WTC11 (cell line): ENCODE results near the gene CST9. TPM values are rescaled to one million over a fixed set of nuclear protein-coding genes. Genes with fewer than 3 reads are reported as not detected.

Experiments used
- ATAC-seq: fragments of 200-7000 bp; cut with Tn5 transposase; 2 replicates; pipeline ENCODE4 v1.10.0; 2021; ENCODE audit warnings: mild to moderate bottlenecking, moderate library complexity
- CTCF ChIA-PET: fragments of 300-600 bp; sonication (Branson Sonifier 250); formaldehyde crosslinking; loops from one replicate; lab custom pipeline; 2021; ENCODE audit warnings: antibody characterized with exemption; lab: Charles Lee
- POLR2A ChIA-PET: fragments of 350-600 bp; sonication (Branson Sonifier 250); formaldehyde crosslinking; loops from one replicate; lab custom pipeline; 2021; ENCODE audit warnings: antibody characterized with exemption; lab: Charles Lee
- DNase-seq: peaks from one replicate; pipeline ENCODE4 v3.0.0; 2021; ENCODE audit warnings: low spot score
- H3K27ac Mint-ChIP-seq: 2 replicates; pipeline ENCODE4 v1.8.0; 2021; ENCODE audit warnings: mixed read lengths
- H3K27me3 Mint-ChIP-seq: 2 replicates; pipeline ENCODE4 v1.8.0; 2021; ENCODE audit warnings: low read depth, mild to moderate bottlenecking, moderate library complexity, mixed read lengths
- H3K36me3 Mint-ChIP-seq: 2 replicates; pipeline ENCODE4 v1.8.0; 2021; ENCODE audit warnings: mixed read lengths
- H3K4me1 Mint-ChIP-seq: 2 replicates; pipeline ENCODE4 v1.8.0; 2022; ENCODE audit warnings: mixed read lengths
- H3K4me3 Mint-ChIP-seq: 2 replicates; pipeline ENCODE4 v1.8.0; 2021; ENCODE audit warnings: mild to moderate bottlenecking, moderate library complexity, mixed read lengths
- H3K9me3 Mint-ChIP-seq: 2 replicates; pipeline ENCODE4 v1.8.0; 2021; ENCODE audit warnings: mixed read lengths
- CREB1 ChIP-seq: sonication (generic); formaldehyde crosslinking; IDR thresholded peaks from 2 replicates; pipeline ENCODE4 v1.8.0; 2023; ENCODE audit warnings: mild to moderate bottlenecking, missing genetic modification reagents
- JUN ChIP-seq: sonication (generic); formaldehyde crosslinking; IDR thresholded peaks from 2 replicates; pipeline ENCODE4 v1.8.0; 2023; ENCODE audit warnings: mild to moderate bottlenecking, missing genetic modification reagents
- NFE2L1 ChIP-seq: sonication (generic); formaldehyde crosslinking; IDR thresholded peaks from 2 replicates; pipeline ENCODE4 v1.8.1; 2023; ENCODE audit warnings: missing genetic modification reagents
- PRRX2 ChIP-seq: fragments of 250-450 bp; sonication (Bioruptor Pico); IDR thresholded peaks from 2 replicates; pipeline ENCODE4 v1.8.0; 2021; ENCODE audit warnings: mild to moderate bottlenecking
- TP53 ChIP-seq: sonication (generic); formaldehyde crosslinking; IDR thresholded peaks from 2 replicates; pipeline ENCODE4 v1.8.1; 2023; ENCODE audit warnings: mild to moderate bottlenecking, missing genetic modification reagents
- ZNF121 ChIP-seq: sonication (generic); formaldehyde crosslinking; IDR thresholded peaks from 2 replicates; pipeline ENCODE4 v1.8.0; 2023; ENCODE audit warnings: missing genetic modification reagents
- ZNF416 ChIP-seq: fragments of 250-450 bp; sonication (Bioruptor Pico); IDR thresholded peaks from 2 replicates; pipeline ENCODE4 v1.9.0; 2021; ENCODE audit warnings: mild to moderate bottlenecking, inconsistent platforms
- total RNA-seq: library from RNA; stranded (reverse); gene quantifications from 3 replicates; pipeline ENCODE4 v1.2.3, GENCODE V29; 2021
- TF ChIP-seq, protein P1 (sequence below): sonication (generic); formaldehyde crosslinking; IDR thresholded peaks from 2 replicates; pipeline ENCODE4 v1.8.0; 2022; ENCODE audit warnings: mild to moderate bottlenecking, missing genetic modification reagents
- TF ChIP-seq, protein P2 (sequence below): sonication (generic); formaldehyde crosslinking; IDR thresholded peaks from 2 replicates; pipeline ENCODE4 v1.8.1; 2023; ENCODE audit warnings: mild to moderate bottlenecking, missing genetic modification reagents, borderline replicate concordance
- TF ChIP-seq, protein P3 (sequence below): sonication (generic); formaldehyde crosslinking; IDR thresholded peaks from 2 replicates; pipeline ENCODE4 v1.8.0; 2023; ENCODE audit warnings: mild to moderate bottlenecking, missing genetic modification reagents
- TF ChIP-seq, protein P4 (sequence below): fragments of 200-600 bp; IDR thresholded peaks from 2 replicates; pipeline ENCODE4 v1.8.0; 2022; ENCODE audit warnings: antibody characterized with exemption
- TF ChIP-seq, protein P5 (sequence below): sonication (generic); formaldehyde crosslinking; IDR thresholded peaks from 2 replicates; pipeline ENCODE4 v1.8.1; 2022; ENCODE audit warnings: mild to moderate bottlenecking, moderate library complexity, missing genetic modification reagents
- TF ChIP-seq, protein P6 (sequence below): sonication (generic); formaldehyde crosslinking; IDR thresholded peaks from 2 replicates; pipeline ENCODE4 v1.8.1; 2023; ENCODE audit warnings: mild to moderate bottlenecking, moderate library complexity, missing genetic modification reagents
- TF ChIP-seq, protein P7 (sequence below): fragments of 250-450 bp; sonication (Bioruptor Pico); IDR thresholded peaks from 2 replicates; pipeline ENCODE4 v1.9.0; 2021; ENCODE audit warnings: moderate library complexity, mild to moderate bottlenecking, inconsistent platforms, borderline replicate concordance

CST9 gene
- total RNA-seq, 1 experiment from 2014 or later, result not detected

DNA sequence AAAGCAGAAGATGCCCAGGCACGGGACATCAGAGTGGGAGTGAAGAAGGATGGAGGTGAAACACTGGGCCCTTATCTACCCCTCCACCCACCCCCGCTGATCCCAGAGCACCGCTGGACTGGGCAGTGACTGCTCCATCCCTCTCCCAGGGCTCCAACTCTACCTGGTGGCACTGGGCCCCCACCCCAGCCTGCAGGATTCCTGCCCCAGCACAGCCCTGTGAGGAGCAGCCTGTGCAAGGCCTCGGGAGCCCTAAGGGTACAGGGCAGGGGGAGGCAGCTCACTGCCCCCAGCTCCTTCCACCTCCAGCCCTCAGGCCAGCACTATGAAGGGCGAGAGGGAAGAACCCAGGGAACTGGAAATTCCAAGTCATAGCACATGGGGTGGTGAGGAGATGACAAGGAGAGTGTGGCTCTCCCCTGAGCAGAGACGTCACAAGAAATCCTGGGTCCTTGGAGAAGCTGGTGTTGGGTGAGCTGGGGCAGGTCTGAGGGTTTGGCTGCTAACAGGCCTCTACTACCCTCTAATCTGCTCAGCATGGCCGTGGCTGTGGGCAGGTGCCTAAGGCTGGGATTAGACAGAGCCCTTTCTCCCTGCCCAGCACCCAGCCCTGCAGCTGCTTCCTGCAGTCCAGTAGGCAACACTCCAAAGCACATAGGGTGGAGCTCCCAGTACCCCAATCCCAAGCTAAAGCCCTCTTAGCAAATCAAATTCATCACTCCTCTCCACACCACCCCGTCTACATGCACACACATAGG lies 28.5 kb upstream of the CST9 start (continued):
- TF ChIP-seq, protein P1, sequence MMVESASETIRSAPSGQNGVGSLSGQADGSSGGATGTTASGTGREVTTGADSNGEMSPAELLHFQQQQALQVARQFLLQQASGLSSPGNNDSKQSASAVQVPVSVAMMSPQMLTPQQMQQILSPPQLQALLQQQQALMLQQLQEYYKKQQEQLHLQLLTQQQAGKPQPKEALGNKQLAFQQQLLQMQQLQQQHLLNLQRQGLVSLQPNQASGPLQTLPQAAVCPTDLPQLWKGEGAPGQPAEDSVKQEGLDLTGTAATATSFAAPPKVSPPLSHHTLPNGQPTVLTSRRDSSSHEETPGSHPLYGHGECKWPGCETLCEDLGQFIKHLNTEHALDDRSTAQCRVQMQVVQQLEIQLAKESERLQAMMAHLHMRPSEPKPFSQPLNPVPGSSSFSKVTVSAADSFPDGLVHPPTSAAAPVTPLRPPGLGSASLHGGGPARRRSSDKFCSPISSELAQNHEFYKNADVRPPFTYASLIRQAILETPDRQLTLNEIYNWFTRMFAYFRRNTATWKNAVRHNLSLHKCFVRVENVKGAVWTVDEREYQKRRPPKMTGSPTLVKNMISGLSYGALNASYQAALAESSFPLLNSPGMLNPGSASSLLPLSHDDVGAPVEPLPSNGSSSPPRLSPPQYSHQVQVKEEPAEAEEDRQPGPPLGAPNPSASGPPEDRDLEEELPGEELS, result no peak
- no peak for TF ChIP-seq PRRX2

DNA sequence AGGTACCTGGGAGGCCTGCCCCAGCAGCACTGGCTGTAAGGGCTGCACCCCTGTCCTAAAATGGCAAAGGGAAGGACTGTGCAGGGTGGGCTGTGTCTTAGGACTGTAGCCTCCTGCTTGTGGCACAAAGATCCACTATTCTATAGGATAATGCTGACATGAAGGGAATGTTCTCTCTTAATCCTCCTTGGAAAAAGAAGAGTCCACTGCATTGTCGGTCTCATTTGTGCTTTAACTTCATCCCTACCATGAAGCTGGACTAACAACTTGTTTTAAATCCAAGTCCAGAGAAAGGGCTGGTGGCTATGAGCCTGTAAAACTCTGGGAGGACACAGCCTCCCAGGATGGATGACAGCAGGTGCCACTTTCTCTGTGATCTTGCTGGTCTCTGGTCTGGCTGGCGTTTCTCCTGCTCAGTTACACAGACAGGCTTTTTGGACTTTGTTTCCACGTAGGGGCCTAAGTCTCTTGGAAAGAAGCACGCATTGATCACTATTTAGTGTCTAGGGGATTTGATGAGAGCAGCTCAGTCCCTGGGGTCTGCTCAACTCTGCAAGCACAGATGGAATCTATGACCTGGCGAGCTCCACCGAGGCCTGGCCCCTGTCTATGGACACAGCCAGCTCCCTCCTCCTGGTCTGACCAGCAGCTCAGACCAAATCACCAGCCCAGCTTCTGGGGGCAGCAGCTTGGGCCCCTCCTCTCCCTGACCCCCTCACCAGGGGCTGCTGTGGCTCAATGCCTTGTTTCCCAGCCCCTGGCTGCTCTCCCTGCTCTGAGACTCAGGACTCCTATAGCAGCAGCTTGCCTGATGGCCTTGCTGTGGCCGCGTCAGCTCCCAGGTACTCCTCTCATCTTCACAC lies 27.2 kb upstream of the CST9 start:
- ChIA-PET CTCF (no interaction called here), POLR2A (no interaction called here)
- no peak overlapping the region for H3K27ac Mint-ChIP-seq

More for the DNA sequence above, 27.2 kb upstream of the CST9 start:
- Mint-ChIP-seq H3K4me3 (no peak overlapping the region), H3K36me3 (no peaks in the 10 kb centered on the region; the same call in 1 of the 2 replicates), H3K9me3 (no peaks in the 10 kb centered on the region; the same call in 1 of the 2 replicates), H3K27me3 (peaks cover 14% of the 10 kb centered on the region), H3K4me1 (peaks cover 31% of the 10 kb centered on the region)
- no peak for DNase-seq
- TF ChIP-seq, protein P2, sequence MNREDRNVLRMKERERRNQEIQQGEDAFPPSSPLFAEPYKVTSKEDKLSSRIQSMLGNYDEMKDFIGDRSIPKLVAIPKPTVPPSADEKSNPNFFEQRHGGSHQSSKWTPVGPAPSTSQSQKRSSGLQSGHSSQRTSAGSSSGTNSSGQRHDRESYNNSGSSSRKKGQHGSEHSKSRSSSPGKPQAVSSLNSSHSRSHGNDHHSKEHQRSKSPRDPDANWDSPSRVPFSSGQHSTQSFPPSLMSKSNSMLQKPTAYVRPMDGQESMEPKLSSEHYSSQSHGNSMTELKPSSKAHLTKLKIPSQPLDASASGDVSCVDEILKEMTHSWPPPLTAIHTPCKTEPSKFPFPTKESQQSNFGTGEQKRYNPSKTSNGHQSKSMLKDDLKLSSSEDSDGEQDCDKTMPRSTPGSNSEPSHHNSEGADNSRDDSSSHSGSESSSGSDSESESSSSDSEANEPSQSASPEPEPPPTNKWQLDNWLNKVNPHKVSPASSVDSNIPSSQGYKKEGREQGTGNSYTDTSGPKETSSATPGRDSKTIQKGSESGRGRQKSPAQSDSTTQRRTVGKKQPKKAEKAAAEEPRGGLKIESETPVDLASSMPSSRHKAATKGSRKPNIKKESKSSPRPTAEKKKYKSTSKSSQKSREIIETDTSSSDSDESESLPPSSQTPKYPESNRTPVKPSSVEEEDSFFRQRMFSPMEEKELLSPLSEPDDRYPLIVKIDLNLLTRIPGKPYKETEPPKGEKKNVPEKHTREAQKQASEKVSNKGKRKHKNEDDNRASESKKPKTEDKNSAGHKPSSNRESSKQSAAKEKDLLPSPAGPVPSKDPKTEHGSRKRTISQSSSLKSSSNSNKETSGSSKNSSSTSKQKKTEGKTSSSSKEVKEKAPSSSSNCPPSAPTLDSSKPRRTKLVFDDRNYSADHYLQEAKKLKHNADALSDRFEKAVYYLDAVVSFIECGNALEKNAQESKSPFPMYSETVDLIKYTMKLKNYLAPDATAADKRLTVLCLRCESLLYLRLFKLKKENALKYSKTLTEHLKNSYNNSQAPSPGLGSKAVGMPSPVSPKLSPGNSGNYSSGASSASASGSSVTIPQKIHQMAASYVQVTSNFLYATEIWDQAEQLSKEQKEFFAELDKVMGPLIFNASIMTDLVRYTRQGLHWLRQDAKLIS, result no peak
- TF ChIP-seq, protein P3, sequence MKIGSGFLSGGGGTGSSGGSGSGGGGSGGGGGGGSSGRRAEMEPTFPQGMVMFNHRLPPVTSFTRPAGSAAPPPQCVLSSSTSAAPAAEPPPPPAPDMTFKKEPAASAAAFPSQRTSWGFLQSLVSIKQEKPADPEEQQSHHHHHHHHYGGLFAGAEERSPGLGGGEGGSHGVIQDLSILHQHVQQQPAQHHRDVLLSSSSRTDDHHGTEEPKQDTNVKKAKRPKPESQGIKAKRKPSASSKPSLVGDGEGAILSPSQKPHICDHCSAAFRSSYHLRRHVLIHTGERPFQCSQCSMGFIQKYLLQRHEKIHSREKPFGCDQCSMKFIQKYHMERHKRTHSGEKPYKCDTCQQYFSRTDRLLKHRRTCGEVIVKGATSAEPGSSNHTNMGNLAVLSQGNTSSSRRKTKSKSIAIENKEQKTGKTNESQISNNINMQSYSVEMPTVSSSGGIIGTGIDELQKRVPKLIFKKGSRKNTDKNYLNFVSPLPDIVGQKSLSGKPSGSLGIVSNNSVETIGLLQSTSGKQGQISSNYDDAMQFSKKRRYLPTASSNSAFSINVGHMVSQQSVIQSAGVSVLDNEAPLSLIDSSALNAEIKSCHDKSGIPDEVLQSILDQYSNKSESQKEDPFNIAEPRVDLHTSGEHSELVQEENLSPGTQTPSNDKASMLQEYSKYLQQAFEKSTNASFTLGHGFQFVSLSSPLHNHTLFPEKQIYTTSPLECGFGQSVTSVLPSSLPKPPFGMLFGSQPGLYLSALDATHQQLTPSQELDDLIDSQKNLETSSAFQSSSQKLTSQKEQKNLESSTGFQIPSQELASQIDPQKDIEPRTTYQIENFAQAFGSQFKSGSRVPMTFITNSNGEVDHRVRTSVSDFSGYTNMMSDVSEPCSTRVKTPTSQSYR, result no peak
- TF ChIP-seq, protein P4, sequence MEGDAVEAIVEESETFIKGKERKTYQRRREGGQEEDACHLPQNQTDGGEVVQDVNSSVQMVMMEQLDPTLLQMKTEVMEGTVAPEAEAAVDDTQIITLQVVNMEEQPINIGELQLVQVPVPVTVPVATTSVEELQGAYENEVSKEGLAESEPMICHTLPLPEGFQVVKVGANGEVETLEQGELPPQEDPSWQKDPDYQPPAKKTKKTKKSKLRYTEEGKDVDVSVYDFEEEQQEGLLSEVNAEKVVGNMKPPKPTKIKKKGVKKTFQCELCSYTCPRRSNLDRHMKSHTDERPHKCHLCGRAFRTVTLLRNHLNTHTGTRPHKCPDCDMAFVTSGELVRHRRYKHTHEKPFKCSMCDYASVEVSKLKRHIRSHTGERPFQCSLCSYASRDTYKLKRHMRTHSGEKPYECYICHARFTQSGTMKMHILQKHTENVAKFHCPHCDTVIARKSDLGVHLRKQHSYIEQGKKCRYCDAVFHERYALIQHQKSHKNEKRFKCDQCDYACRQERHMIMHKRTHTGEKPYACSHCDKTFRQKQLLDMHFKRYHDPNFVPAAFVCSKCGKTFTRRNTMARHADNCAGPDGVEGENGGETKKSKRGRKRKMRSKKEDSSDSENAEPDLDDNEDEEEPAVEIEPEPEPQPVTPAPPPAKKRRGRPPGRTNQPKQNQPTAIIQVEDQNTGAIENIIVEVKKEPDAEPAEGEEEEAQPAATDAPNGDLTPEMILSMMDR, result no peak
- TF ChIP-seq ZNF416 (CRISPR knock-in tag) (no peak), NFE2L1 (no peak), JUN (CRISPR knock-in tag) (no peak), TP53 (CRISPR knock-in tag) (no peak), ZNF121 (no peak), CREB1 (CRISPR knock-in tag) (no peak)
- TF ChIP-seq, protein P5, sequence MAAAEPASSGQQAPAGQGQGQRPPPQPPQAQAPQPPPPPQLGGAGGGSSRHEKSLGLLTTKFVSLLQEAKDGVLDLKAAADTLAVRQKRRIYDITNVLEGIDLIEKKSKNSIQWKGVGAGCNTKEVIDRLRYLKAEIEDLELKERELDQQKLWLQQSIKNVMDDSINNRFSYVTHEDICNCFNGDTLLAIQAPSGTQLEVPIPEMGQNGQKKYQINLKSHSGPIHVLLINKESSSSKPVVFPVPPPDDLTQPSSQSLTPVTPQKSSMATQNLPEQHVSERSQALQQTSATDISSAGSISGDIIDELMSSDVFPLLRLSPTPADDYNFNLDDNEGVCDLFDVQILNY (CRISPR knock-in tag), result no peak
- TF ChIP-seq, protein P6, sequence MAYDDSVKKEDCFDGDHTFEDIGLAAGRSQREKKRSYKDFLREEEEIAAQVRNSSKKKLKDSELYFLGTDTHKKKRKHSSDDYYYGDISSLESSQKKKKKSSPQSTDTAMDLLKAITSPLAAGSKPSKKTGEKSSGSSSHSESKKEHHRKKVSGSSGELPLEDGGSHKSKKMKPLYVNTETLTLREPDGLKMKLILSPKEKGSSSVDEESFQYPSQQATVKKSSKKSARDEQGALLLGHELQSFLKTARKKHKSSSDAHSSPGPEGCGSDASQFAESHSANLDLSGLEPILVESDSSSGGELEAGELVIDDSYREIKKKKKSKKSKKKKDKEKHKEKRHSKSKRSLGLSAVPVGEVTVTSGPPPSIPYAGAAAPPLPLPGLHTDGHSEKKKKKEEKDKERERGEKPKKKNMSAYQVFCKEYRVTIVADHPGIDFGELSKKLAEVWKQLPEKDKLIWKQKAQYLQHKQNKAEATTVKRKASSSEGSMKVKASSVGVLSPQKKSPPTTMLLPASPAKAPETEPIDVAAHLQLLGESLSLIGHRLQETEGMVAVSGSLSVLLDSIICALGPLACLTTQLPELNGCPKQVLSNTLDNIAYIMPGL (CRISPR knock-in tag), result no peak
- TF ChIP-seq, protein P7, sequence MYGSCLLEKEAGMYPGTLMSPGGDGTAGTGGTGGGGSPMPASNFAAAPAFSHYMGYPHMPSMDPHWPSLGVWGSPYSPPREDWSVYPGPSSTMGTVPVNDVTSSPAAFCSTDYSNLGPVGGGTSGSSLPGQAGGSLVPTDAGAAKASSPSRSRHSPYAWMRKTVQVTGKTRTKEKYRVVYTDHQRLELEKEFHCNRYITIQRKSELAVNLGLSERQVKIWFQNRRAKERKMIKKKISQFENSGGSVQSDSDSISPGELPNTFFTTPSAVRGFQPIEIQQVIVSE, result no peak
- ATAC-seq, result no peak
